ENCODE data around the gene CLASP2.
A peak's percentile ranks its signal among the peaks of the same experiment; 100 is the strongest.

CLASP2 gene

DNA sequence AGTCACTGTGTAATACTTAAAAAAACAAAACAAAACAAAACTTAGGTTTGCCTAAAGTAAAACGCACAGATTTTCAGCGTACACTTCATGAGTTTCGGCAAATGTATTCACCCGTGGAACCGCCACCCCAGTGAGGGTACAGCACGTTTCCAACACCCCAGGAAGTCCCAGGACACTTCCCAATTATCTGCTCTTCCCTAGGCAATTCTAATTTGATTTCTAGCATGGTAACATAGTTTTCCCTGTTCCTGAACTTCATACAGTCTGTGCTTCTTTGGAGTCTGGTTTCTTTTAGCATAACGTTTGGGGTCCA is 497 bp upstream of the CLASP2 start:
- TF ChIP-seq, protein P1, sequence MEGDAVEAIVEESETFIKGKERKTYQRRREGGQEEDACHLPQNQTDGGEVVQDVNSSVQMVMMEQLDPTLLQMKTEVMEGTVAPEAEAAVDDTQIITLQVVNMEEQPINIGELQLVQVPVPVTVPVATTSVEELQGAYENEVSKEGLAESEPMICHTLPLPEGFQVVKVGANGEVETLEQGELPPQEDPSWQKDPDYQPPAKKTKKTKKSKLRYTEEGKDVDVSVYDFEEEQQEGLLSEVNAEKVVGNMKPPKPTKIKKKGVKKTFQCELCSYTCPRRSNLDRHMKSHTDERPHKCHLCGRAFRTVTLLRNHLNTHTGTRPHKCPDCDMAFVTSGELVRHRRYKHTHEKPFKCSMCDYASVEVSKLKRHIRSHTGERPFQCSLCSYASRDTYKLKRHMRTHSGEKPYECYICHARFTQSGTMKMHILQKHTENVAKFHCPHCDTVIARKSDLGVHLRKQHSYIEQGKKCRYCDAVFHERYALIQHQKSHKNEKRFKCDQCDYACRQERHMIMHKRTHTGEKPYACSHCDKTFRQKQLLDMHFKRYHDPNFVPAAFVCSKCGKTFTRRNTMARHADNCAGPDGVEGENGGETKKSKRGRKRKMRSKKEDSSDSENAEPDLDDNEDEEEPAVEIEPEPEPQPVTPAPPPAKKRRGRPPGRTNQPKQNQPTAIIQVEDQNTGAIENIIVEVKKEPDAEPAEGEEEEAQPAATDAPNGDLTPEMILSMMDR (conservative IDR thresholded peaks at IDR 0.05) = no peak
- TF ChIP-seq ZFX (IDR thresholded peaks at IDR 0.05) = no peak
- H3K27ac ChIP-seq = peak overlapping the region; percentile 91

DNA sequence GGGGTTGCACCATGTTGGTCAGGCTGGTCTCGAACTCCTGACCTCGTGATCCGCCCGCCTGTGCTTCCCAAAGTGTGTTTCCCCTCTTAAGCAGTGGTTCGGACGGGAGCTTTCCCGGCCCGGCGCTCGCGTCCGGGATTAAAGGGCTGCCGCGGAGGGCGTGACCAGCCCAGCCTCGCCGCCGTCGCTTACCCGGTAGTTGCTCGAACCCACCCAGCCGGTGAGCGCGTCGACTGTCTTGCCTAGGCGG is 513 bp downstream of the CLASP2 start:
- TF ChIP-seq, protein P1 (conservative IDR thresholded peaks at IDR 0.05) = no peak
- no peak for TF ChIP-seq ZFX (IDR thresholded peaks at IDR 0.05)
- H3K27ac ChIP-seq = peak overlapping the region; percentile 91

DNA sequence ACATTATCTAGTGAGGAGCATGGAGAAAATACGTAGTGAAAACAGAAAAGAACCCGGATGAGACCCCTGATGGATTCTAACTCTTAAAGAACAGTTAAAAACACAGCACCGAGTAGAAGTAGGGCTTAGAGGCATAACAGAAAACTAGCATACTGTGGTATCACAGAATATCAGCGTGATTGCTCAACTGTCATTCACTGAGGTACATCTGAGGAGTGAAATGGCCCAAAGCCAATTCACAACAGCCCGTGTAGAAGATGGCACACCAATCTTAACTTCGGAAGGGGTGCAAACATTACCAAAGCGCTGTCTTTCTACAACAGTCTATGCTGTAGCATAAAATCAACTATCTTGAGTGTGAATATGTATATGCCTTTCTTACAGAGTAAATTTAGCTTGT is 1.8 kb downstream of the CLASP2 start:
- TF ChIP-seq ZFX (IDR thresholded peaks at IDR 0.05) = no peak
- TF ChIP-seq, protein P1 (conservative IDR thresholded peaks at IDR 0.05) = no peak
- H3K27ac ChIP-seq = no peak overlapping the region

DNA sequence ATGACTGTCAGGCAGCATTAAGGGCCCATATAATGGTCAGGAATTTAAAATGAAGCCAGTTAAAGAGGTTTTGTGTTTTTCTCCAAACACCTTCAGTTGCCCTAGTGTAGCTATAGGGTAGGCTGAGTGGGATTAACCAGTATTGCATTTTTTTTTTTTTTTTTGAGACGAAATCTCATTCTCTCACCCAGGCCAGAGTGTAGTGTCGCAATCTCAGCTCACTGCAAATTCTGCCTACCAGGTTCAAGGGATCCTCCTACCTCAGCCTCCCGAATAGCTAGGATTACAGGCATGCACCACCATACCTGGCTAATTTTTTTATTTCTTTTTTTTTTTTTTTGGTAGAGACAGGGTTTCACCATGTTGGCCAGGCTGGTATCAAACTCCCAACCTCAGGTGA is 7.0 kb downstream of the CLASP2 start:
- no peak overlapping the region for H3K27ac ChIP-seq
- TF ChIP-seq ZFX (IDR thresholded peaks at IDR 0.05) = no peak
- TF ChIP-seq, protein P1 (conservative IDR thresholded peaks at IDR 0.05) = no peak

DNA sequence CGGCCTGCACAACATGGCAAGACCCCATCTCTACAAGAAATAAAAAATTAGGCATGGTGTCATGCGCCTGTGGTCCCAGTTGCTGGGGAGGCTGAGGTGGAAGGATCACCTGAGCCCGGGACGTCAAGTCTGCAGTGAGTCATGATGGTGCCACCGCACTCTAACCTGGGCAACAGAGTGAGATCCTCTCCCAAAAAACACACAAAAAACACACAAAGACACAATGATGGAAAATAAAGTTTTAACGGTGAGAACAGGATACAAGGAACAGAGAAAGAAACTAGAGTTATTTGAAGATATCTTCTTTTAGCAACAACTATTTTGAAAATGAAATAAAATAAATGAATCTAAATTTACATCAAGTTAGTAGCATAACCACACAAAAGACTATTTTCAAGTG is 12.0 kb downstream of the CLASP2 start:
- TF ChIP-seq ZFX (IDR thresholded peaks at IDR 0.05) = no peak
- TF ChIP-seq, protein P1 (conservative IDR thresholded peaks at IDR 0.05) = no peak
- no peak overlapping the region for H3K27ac ChIP-seq

DNA sequence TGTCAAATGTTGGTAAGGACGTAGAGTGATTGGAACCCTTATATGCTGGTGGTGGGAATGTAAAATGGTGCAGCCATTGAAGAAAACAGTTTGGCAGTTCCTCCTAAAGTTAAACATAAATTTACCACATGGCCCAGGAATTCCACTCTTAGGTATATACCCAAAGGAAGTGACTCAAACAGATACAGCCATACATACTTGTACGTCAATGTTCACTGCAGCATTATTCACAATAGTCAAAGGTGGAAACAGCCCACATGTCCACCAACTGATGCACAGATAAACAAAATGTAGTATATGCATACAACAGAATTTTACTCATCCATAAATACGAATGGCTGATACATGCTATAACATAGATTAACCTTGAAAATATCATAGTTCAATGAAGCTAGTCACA is 13.2 kb downstream of the CLASP2 start:
- no peak for TF ChIP-seq ZFX (IDR thresholded peaks at IDR 0.05)
- TF ChIP-seq, protein P1 (conservative IDR thresholded peaks at IDR 0.05) = no peak
- no peak overlapping the region for H3K27ac ChIP-seq

DNA sequence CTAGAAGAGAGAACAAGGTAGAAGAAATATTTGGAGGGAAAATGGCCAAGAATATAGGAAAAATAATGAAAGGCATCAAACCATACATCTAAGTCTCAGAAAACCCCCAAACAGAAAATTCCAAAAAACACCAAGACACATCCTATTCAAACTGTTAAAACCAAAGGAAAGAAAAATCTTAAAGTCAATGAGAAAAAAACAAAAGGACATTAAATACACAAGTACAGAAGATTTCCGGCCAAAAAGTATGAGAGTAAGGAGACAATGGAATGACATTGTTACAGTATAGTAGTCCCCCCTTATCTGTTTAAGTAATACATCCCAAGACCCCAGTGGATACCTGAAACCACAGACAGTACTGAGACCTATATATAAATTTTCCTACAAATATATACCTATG is 18.8 kb downstream of the CLASP2 start:
- H3K27ac ChIP-seq = no peak overlapping the region
- TF ChIP-seq, protein P1 (conservative IDR thresholded peaks at IDR 0.05) = no peak
- no peak for TF ChIP-seq ZFX (IDR thresholded peaks at IDR 0.05)

DNA sequence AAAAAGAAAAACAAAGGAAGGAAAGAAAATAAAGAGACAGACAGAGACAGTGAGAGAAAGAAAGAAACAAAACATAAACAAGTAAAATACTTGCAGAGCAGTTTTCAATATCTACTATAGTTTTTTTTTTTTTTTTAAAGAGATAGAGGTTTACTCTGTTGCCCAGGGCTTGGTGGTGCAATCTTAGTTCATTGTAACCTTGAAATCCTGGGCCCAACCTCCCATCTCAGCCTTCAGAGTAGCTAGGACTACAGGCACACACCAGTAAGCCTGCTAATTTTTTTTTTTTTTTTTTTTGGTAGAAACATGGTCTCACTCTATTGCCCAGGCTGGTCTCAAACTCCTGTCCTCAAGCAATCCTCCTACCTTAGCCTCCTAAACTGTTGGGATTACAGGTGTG is 23.1 kb downstream of the CLASP2 start:
- TF ChIP-seq, protein P1 (conservative IDR thresholded peaks at IDR 0.05) = no peak
- no peak for TF ChIP-seq ZFX (IDR thresholded peaks at IDR 0.05)
- no peak overlapping the region for H3K27ac ChIP-seq

All from C4-2B (cell line).